B cell (primary cell): ENCODE data around the gene AK8.

Experiments used
- EZH2 ChIP-seq: IDR thresholded peaks from 2 replicates; pipeline ENCODE4 v1.6.1; 2012; ENCODE audit warnings: borderline replicate concordance, low read depth, mild to moderate bottlenecking, moderate library complexity, low read length; ENCODE audit not compliant: insufficient read depth, poor library complexity, severe bottlenecking
- TF ChIP-seq, protein P1 (sequence below): fragments of 200-600 bp; IDR thresholded peaks from one replicate; pipeline ENCODE4 v1.8.0; 2022; ENCODE audit warnings: antibody characterized with exemption, mild to moderate bottlenecking

- no peak for TF ChIP-seq EZH2
- TF ChIP-seq, protein P1, sequence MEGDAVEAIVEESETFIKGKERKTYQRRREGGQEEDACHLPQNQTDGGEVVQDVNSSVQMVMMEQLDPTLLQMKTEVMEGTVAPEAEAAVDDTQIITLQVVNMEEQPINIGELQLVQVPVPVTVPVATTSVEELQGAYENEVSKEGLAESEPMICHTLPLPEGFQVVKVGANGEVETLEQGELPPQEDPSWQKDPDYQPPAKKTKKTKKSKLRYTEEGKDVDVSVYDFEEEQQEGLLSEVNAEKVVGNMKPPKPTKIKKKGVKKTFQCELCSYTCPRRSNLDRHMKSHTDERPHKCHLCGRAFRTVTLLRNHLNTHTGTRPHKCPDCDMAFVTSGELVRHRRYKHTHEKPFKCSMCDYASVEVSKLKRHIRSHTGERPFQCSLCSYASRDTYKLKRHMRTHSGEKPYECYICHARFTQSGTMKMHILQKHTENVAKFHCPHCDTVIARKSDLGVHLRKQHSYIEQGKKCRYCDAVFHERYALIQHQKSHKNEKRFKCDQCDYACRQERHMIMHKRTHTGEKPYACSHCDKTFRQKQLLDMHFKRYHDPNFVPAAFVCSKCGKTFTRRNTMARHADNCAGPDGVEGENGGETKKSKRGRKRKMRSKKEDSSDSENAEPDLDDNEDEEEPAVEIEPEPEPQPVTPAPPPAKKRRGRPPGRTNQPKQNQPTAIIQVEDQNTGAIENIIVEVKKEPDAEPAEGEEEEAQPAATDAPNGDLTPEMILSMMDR, result no peak
Measured at GRCh38 chr9:132762896-132763295, 115.2 kb downstream of the AK8 start.
